ENCODE data around the gene SERPINB10. TPM values are rescaled to one million over a fixed set of nuclear protein-coding genes. Genes with fewer than 3 reads are reported as not detected.

SERPINB10 gene
- total RNA-seq, 2 experiments from 2014 or later = not detected

DNA sequence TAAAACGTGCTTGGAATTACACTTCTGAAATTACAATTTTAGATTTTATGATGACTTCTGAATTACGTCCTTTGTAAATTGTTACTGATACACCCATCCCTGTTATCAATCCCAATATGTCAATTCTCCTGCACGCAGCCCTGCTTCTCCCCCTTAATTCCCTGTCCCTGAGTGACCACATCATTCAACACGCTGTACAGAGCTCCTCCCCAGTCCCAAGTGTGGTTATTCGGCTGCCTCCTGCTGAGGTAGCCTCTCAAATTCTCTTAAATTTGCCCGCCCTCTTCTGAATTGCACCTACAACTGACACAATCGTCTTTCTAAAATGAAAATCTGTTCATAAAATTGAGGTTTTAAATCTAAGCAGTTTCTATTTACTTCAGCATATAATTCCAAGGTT lies 72.3 kb downstream of the SERPINB10 start:
- Mint-ChIP-seq H3K9me3 (no peaks in the 10 kb centered on the region), H3K4me1 (ENCODE audit: low read depth) (peaks cover 7% of the 10 kb centered on the region), H3K4me3 (no peak overlapping the region), H3K27ac (no peak overlapping the region), H3K36me3 (ENCODE audit: low read depth) (peaks cover 45% of the 10 kb centered on the region), H3K27me3 (no peaks in the 10 kb centered on the region)
- TF ChIP-seq, protein P1, sequence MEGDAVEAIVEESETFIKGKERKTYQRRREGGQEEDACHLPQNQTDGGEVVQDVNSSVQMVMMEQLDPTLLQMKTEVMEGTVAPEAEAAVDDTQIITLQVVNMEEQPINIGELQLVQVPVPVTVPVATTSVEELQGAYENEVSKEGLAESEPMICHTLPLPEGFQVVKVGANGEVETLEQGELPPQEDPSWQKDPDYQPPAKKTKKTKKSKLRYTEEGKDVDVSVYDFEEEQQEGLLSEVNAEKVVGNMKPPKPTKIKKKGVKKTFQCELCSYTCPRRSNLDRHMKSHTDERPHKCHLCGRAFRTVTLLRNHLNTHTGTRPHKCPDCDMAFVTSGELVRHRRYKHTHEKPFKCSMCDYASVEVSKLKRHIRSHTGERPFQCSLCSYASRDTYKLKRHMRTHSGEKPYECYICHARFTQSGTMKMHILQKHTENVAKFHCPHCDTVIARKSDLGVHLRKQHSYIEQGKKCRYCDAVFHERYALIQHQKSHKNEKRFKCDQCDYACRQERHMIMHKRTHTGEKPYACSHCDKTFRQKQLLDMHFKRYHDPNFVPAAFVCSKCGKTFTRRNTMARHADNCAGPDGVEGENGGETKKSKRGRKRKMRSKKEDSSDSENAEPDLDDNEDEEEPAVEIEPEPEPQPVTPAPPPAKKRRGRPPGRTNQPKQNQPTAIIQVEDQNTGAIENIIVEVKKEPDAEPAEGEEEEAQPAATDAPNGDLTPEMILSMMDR (IDR thresholded peaks at IDR 0.05) = no peak
- ChIA-PET POLR2A (no interaction called here), CTCF (interaction anchor here (1.5 kb wide), 1 partner anchor 16 kb away, joined by 6 read pairs; no protein-coding TSS in a partner anchor)
- H3K36me3 ChIP-seq (ENCODE audit: insufficient read depth, low read length) = peaks cover 41% of the 10 kb centered on the region
- no peaks in the 10 kb centered on the region for H3K9me3 ChIP-seq (ENCODE audit: control insufficient read depth in 1 of 2, insufficient read depth in 1 of 2, low read length in 2 of 2)
- no peak overlapping the region for H3K27ac ChIP-seq (ENCODE audit: low read depth in 1 of 2, low read length in 2 of 2)
- DNase-seq (no peak), ATAC-seq (ENCODE audit: poor library complexity) (no peak)
- H3K27me3 ChIP-seq (ENCODE audit: control insufficient read depth in 1 of 2, insufficient read depth in 2 of 2, low read length in 2 of 2) = no peaks in the 10 kb centered on the region
- intact Hi-C loops (cut with DNase I, micrococcal nuclease) = no loop called here
- H3K4me1 ChIP-seq (ENCODE audit: insufficient read depth, low read length) = peaks cover 5% of the 10 kb centered on the region
- H3K4me3 ChIP-seq (ENCODE audit: low read length) = no peak overlapping the region

DNA sequence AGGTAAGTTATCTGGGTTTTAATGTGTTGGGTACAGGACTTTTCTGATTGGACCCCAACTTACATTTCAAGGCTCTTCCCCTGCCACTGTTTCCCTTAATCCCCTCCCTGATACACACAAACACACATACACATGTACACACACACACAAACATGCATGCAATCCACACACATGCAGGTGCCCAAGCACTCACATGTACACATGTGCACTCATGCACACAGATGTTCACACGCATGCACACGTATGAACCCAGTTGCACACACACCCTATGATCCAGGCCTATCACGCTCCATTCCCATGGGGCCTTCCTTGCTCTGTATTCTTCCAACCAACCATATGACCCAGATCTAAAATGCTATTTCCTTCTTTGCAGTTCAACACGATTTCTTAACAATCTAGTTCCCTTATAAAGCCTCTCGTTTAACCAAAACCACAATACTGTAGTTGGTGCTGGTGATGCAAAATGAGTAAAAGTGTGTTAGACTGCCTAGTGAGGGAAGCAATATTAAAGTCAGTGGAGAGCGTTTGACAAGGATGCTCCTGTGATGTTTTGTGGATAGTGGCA lies 73.2 kb downstream of the SERPINB10 start:
- intact Hi-C loops (cut with DNase I, micrococcal nuclease) = no loop called here

DNA sequence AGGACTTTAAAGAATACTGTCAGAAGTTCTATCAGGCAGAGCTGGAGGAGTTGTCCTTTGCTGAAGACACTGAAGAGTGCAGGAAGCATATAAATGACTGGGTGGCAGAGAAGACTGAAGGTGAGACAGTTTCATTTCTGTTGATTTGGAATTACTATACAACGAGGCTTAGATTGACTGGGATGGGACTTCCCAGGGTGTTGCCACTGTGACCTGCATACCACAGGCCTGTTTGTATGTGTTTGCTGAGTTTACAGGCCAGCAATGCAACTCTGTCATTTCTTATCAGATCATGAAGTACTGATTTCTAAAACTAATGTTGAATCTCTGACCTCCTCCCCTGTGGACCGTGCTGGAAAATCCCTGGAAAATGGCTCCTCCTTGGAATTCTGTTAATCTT lies 74.0 kb downstream of the SERPINB10 start:
- Histone ChIP-seq H3K27me3 (ENCODE audit: control insufficient read depth in 1 of 2, insufficient read depth in 2 of 2, low read length in 2 of 2) (no peaks in the 10 kb centered on the region), H3K4me1 (ENCODE audit: insufficient read depth, low read length) (peaks cover 5% of the 10 kb centered on the region), H3K36me3 (ENCODE audit: insufficient read depth, low read length) (peaks cover 57% of the 10 kb centered on the region), H3K4me3 (ENCODE audit: low read length) (no peak overlapping the region), H3K27ac (ENCODE audit: low read depth in 1 of 2, low read length in 2 of 2) (no peak overlapping the region), H3K9me3 (ENCODE audit: control insufficient read depth in 1 of 2, insufficient read depth in 1 of 2, low read length in 2 of 2) (no peaks in the 10 kb centered on the region)
- POLR2A ChIA-PET = no interaction called here
- ATAC-seq (ENCODE audit: poor library complexity) = no peak
- DNase-seq = no peak
- H3K4me3 Mint-ChIP-seq = no peak overlapping the region
- peaks cover 7% of the 10 kb centered on the region for H3K4me1 Mint-ChIP-seq (ENCODE audit: low read depth)
- TF ChIP-seq, protein P1 (IDR thresholded peaks at IDR 0.05) = no peak
- intact Hi-C loops (cut with DNase I, micrococcal nuclease) = no loop called here
- CTCF ChIA-PET = interaction anchor here (1.6 kb wide), 1 partner anchor 18 kb away, joined by 3 read pairs; no protein-coding TSS in a partner anchor
- no peak overlapping the region for H3K27ac Mint-ChIP-seq
- H3K9me3 Mint-ChIP-seq = no peaks in the 10 kb centered on the region
- H3K27me3 Mint-ChIP-seq = no peaks in the 10 kb centered on the region
- peaks cover 61% of the 10 kb centered on the region for H3K36me3 Mint-ChIP-seq (ENCODE audit: low read depth)

More for the DNA sequence above, 73.2 kb downstream of the SERPINB10 start:
- no peaks in the 10 kb centered on the region for H3K9me3 Mint-ChIP-seq
- no peaks in the 10 kb centered on the region for H3K27me3 ChIP-seq (ENCODE audit: control insufficient read depth in 1 of 2, insufficient read depth in 2 of 2, low read length in 2 of 2)
- ATAC-seq (ENCODE audit: poor library complexity) = no peak
- H3K4me1 ChIP-seq (ENCODE audit: insufficient read depth, low read length) = peaks cover 5% of the 10 kb centered on the region
- no peaks in the 10 kb centered on the region for H3K9me3 ChIP-seq (ENCODE audit: control insufficient read depth in 1 of 2, insufficient read depth in 1 of 2, low read length in 2 of 2)
- CTCF ChIA-PET = interaction anchor here (1.5 to 1.6 kb wide), 2 partner anchors 17 kb away, joined by 3 to 6 read pairs; no protein-coding TSS in a partner anchor
- POLR2A ChIA-PET = no interaction called here
- no peak overlapping the region for H3K4me3 Mint-ChIP-seq
- no peak for DNase-seq
- H3K27ac Mint-ChIP-seq = no peak overlapping the region
- H3K27ac ChIP-seq (ENCODE audit: low read depth in 1 of 2, low read length in 2 of 2) = no peak overlapping the region
- peaks cover 54% of the 10 kb centered on the region for H3K36me3 Mint-ChIP-seq (ENCODE audit: low read depth)
- peaks cover 7% of the 10 kb centered on the region for H3K4me1 Mint-ChIP-seq (ENCODE audit: low read depth)
- H3K4me3 ChIP-seq (ENCODE audit: low read length) = no peak overlapping the region
- TF ChIP-seq, protein P1 (IDR thresholded peaks at IDR 0.05) = no peak
- H3K36me3 ChIP-seq (ENCODE audit: insufficient read depth, low read length) = peaks cover 50% of the 10 kb centered on the region
- H3K27me3 Mint-ChIP-seq = no peaks in the 10 kb centered on the region
